Stomach (tissue), 4 donors: ENCODE results near the gene VWA8.

Experiments used
- CTCF ChIP-seq, 7 experiments: fragments of 450-650 bp in 4 of 7; fragments of 200-600 bp in 3 of 7; sonication (generic) in 3 of 7; IDR thresholded peaks; one replicate each; pipeline ENCODE4 v1.5.1; 2016 to 2019; ENCODE audit warnings: antibody characterized with exemption in 7 of 7, control low read depth in 2 of 7, mild to moderate bottlenecking in 1 of 7
- EP300 ChIP-seq: sonication (generic); formaldehyde crosslinking; IDR thresholded peaks from one replicate; pipeline ENCODE4 v1.6.1; 2017; ENCODE audit warnings: antibody characterized with exemption

- TF ChIP-seq CTCF (IDR thresholded peaks at IDR 0.05) = no peak
- TF ChIP-seq EP300 = no peak
Observed at GRCh38 chr13:41563984-41564365, 396.9 kb downstream of the VWA8 start.
